T-cell (primary cell): ENCODE results near the gene PYGB. TPM values are rescaled to one million over a fixed set of nuclear protein-coding genes. Genes with fewer than 3 reads are reported as not detected.
"Not testable (repeated sequence)": the region's sequence is repeated elsewhere in the genome, so short reads cannot be mapped to it uniquely, and the experiment has no call there.

Experiments
- ATAC-seq, 4 experiments: fragments of 200-7000 bp in 3 of 4; fragments of 150-1000 bp in 1 of 4; cut with Tn5 transposase; replicated peaks in 1 of 4; 1 replicate in 3 of 4; 2 replicates in 1 of 4; pipeline ENCODE4 v1.10.0; 2021; ENCODE audit warnings: moderate library complexity in 3 of 4, mild to moderate bottlenecking in 2 of 4, moderate number of reproducible peaks in 1 of 4
- CTCF ChIA-PET, 2 donors: fragments of 300-600 bp; sonication (Branson Sonifier 250); formaldehyde crosslinking; loops; one replicate each; lab custom pipeline; 2022; ENCODE audit warnings: antibody characterized with exemption in 2 of 2; lab: Charles Lee
- POLR2A ChIA-PET, 2 donors: fragments of 300-600 bp; sonication (Branson Sonifier 250); formaldehyde crosslinking; loops; one replicate each; lab custom pipeline; 2022; ENCODE audit warnings: antibody characterized with exemption in 2 of 2; lab: Charles Lee
- DNase-seq, 35 experiments: peaks; one replicate each; pipeline versions ENCODE4 v3.0.0 to v3.0.0-alpha.2; 2013 to 2023
- H3K27ac ChIP-seq: one replicate; pipeline ENCODE4 v1.5.1; 2013; ENCODE audit warnings: low read length
- H3K27me3 ChIP-seq, 2 experiments: replicated peaks in 1 of 2; 1 replicate in 1 of 2; 2 replicates in 1 of 2; pipeline versions ENCODE4 v1.6.1 to v1.7.0; 2013; ENCODE audit warnings: low read length in 1 of 2, mixed read lengths in 1 of 2; ENCODE audit not compliant: control insufficient read depth in 2 of 2, insufficient read depth in 2 of 2; ENCODE audit errors: extremely low read depth in 1 of 2
- H3K36me3 ChIP-seq, 2 donors: 1 replicate in 1 of 2; 2 replicates in 1 of 2; pipeline versions ENCODE4 v1.6.1 to v1.7.0; 2013; ENCODE audit warnings: low read length in 1 of 2; ENCODE audit not compliant: control insufficient read depth in 2 of 2, insufficient read depth in 1 of 2; ENCODE audit errors: extremely low read depth in 1 of 2
- H3K4me1 ChIP-seq, 2 experiments: 1 replicate in 1 of 2; 2 replicates in 1 of 2; pipeline versions ENCODE4 v1.6.1 to v1.7.0; 2013; ENCODE audit warnings: low read length in 2 of 2, mixed read lengths in 1 of 2; ENCODE audit not compliant: insufficient read depth in 2 of 2, control insufficient read depth in 1 of 2; ENCODE audit errors: extremely low read depth in 1 of 2
- H3K4me3 ChIP-seq, 2 donors: 1 replicate in 1 of 2; 2 replicates in 1 of 2; pipeline versions ENCODE4 v1.5.1 to v1.7.0; 2013; ENCODE audit warnings: mild to moderate bottlenecking in 2 of 2, low read length in 1 of 2, moderate library complexity in 1 of 2; ENCODE audit not compliant: control insufficient read depth in 1 of 2; ENCODE audit errors: extremely low read depth in 1 of 2
- H3K9me3 ChIP-seq: 2 replicates; pipeline ENCODE4 v1.7.0; 2013
- H3K27ac Mint-ChIP-seq, 2 donors: one replicate each; pipeline ENCODE4 v1.8.0; 2020 to 2021; ENCODE audit warnings: mild to moderate bottlenecking in 2 of 2, mixed read lengths in 2 of 2
- H3K27me3 Mint-ChIP-seq, 2 donors: one replicate each; pipeline ENCODE4 v1.8.0; 2021 to 2022; ENCODE audit warnings: mixed read lengths in 2 of 2
- H3K36me3 Mint-ChIP-seq: one replicate; pipeline ENCODE4 v1.8.0; 2021; ENCODE audit warnings: mixed read lengths
- H3K4me1 Mint-ChIP-seq, 3 donors: one replicate each; pipeline ENCODE4 v1.8.0; 2020 to 2022; ENCODE audit warnings: mixed read lengths in 3 of 3, mild to moderate bottlenecking in 1 of 3
- H3K4me3 Mint-ChIP-seq, 3 donors: one replicate each; pipeline ENCODE4 v1.8.0; 2020 to 2022; ENCODE audit warnings: mild to moderate bottlenecking in 3 of 3, mixed read lengths in 3 of 3, moderate library complexity in 3 of 3
- H3K9me3 Mint-ChIP-seq, 3 donors: one replicate each; pipeline ENCODE4 v1.8.0; 2020 to 2022; ENCODE audit warnings: mixed read lengths in 3 of 3
- WGBS: methylation state at CpG from one replicate; pipeline ENCODE4 v1.1.5; 2013; ENCODE audit warnings: missing lambda C conversion rate; ENCODE audit not compliant: insufficient coverage; 5-methylcytosine and 5-hydroxymethylcytosine counted together
- total RNA-seq, 35 experiments: library from RNA in 6 of 35; stranded (reverse) in 6 of 35; fragments of 120-200 nt in 1 of 35; gene quantifications; one replicate each; pipeline versions ENCODE4 v1.2.1 to v1.2.4 and lab custom pipeline; 2013 to 2026

The PYGB gene
- total RNA-seq, 5 donors from 2014 or later (not counting 1 experiment from before 2014, with no cell fraction given), result 29.7 to 53.4 (median 36.5) TPM

- no peak for ATAC-seq
- CTCF ChIA-PET, result no interaction called here
Measured at GRCh38 chr20:25227317-25227831, 20.5 kb upstream of the PYGB start.

GRCh38 chr20:25229486-25230165 is 18.3 kb upstream of the PYGB start:
- Mint-ChIP-seq H3K27me3 (peaks cover under 1 to 3% of the 10 kb centered on the region in 2 donors), H3K27ac (no peak overlapping the region), H3K9me3 (no peaks in the 10 kb centered on the region), H3K4me3 (no peak overlapping the region), H3K4me1 (no peaks in the 10 kb centered on the region), H3K36me3 (peaks cover 9% of the 10 kb centered on the region)
- peaks cover 5 to 6% of the 10 kb centered on the region in 2 donors for H3K36me3 ChIP-seq
- no peak for DNase-seq
- no peak overlapping the region for H3K27ac ChIP-seq
- no peak for ATAC-seq
- no peaks in the 10 kb centered on the region for H3K27me3 ChIP-seq
- no peaks in the 10 kb centered on the region for H3K9me3 ChIP-seq
- 96% methylated on average over 13 of the region's 23 CpGs for WGBS
- no peaks in the 10 kb centered on the region for H3K4me1 ChIP-seq
- ChIA-PET POLR2A (no interaction called here), CTCF (interaction anchor here in 1 of 2 donors (0.7 kb wide), 1 partner anchor 66 kb away, joined by 3 read pairs; no protein-coding TSS in a partner anchor)
- H3K4me3 ChIP-seq, result no peak overlapping the region

More at GRCh38 chr20:25227317-25227831, 20.5 kb upstream of the PYGB start:
- Mint-ChIP-seq H3K36me3 (peaks cover 9% of the 10 kb centered on the region), H3K27me3 (no peaks in the 10 kb centered on the region), H3K4me1 (no peaks in the 10 kb centered on the region), H3K4me3 (no peak overlapping the region), H3K27ac (no peak overlapping the region), H3K9me3 (no peaks in the 10 kb centered on the region)
- no peak for DNase-seq
- H3K9me3 ChIP-seq, result no peaks in the 10 kb centered on the region
- POLR2A ChIA-PET, result no interaction called here
- H3K27me3 ChIP-seq, result no peaks in the 10 kb centered on the region
- no peak overlapping the region for H3K27ac ChIP-seq
- H3K4me1 ChIP-seq, result no peaks in the 10 kb centered on the region
- H3K4me3 ChIP-seq, result no peak overlapping the region
- peaks cover 8 to 13% of the 10 kb centered on the region in 2 donors for H3K36me3 ChIP-seq
- 96% methylated on average over 8 of the region's 12 CpGs for WGBS

DNA sequence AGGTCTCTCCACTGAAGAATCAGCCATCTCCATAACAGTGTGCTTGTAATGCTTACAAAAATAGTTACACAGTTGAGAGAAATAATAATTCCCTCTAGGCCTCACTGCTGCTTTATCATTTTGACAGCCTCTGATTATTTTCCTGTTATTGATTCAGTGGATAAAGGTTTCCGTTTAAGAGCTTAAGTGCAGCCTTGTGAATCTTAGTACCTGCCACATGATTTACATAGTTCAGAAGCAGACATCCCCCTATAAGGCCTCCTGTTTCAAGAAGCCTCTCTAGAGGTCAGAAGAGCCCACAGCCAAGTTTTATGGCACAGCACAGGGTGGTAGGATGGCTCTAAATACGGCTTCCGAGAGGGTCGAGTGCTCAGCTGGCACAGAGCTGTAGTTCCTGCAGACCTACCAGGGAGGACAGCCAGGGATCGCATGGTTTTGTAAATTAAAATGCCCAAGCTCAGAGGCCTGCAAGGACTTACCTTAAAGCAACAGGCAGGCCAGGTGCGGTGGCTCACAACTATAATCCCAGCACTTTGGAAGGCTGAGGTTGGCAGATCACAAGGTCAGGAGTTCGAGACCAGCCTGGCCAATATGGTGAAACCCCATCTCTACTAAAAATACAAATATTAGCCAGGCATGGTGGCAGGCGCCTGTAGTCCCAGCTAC is 17.6 kb upstream of the PYGB start:
- no peak overlapping the region for H3K27ac Mint-ChIP-seq
- peaks cover 5 to 6% of the 10 kb centered on the region in 2 donors for H3K36me3 ChIP-seq
- POLR2A ChIA-PET, result no interaction called here
- H3K27me3 ChIP-seq, result peaks cover 0 to 2% of the 10 kb centered on the region in 2 experiments
- H3K36me3 Mint-ChIP-seq, result peaks cover 9% of the 10 kb centered on the region
- no peaks in the 10 kb centered on the region for H3K4me1 ChIP-seq
- no peak overlapping the region for H3K27ac ChIP-seq
- CTCF ChIA-PET, result no interaction called here
- H3K4me3 Mint-ChIP-seq, result no peak overlapping the region
- DNase-seq, result no peak
- H3K4me1 Mint-ChIP-seq, result no peaks in the 10 kb centered on the region
- ATAC-seq, result no peak
- WGBS, result 89% methylated on average over 7 of the region's 8 CpGs
- H3K27me3 Mint-ChIP-seq, result peaks cover 5 to 7% of the 10 kb centered on the region in 2 donors
- no peaks in the 10 kb centered on the region for H3K9me3 ChIP-seq
- no peaks in the 10 kb centered on the region for H3K9me3 Mint-ChIP-seq
- no peak overlapping the region for H3K4me3 ChIP-seq

- DNase-seq (no peak), ATAC-seq (no peak)
- Mint-ChIP-seq H3K4me3 (no peak overlapping the region), H3K27me3 (peaks cover 23 to 25% of the 10 kb centered on the region in 2 donors), H3K4me1 (peaks cover 0 to 6% (median 6%) of the 10 kb centered on the region in 3 donors), H3K36me3 (peaks cover 4% of the 10 kb centered on the region), H3K9me3 (no peaks in the 10 kb centered on the region), H3K27ac (no peak overlapping the region)
- H3K27ac ChIP-seq, result no peak overlapping the region
- H3K9me3 ChIP-seq, result no peaks in the 10 kb centered on the region
- H3K4me1 ChIP-seq, result no peaks in the 10 kb centered on the region
- peaks cover 0 to 26% of the 10 kb centered on the region in 2 experiments for H3K27me3 ChIP-seq
- WGBS, result 89% methylated on average over 6 of the region's 10 CpGs
- no peaks in the 10 kb centered on the region for H3K36me3 ChIP-seq
- ChIA-PET CTCF (no interaction called here), POLR2A (no interaction called here)
- H3K4me3 ChIP-seq, result no peak overlapping the region
Measured at GRCh38 chr20:25233016-25233772, 14.7 kb upstream of the PYGB start.

- H3K27ac Mint-ChIP-seq, H3K4me1 Mint-ChIP-seq, H3K4me3 Mint-ChIP-seq, H3K36me3 Mint-ChIP-seq, H3K9me3 Mint-ChIP-seq, CTCF ChIA-PET, H3K9me3 ChIP-seq, H3K4me3 ChIP-seq, H3K4me1 ChIP-seq, H3K27ac ChIP-seq, H3K36me3 ChIP-seq, DNase-seq, ATAC-seq, POLR2A ChIA-PET: not testable (repeated sequence)
- peaks cover 24 to 26% of the 10 kb centered on the region in 2 donors for H3K27me3 Mint-ChIP-seq
- H3K27me3 ChIP-seq, result peaks cover 0 to 32% of the 10 kb centered on the region in 2 experiments
- 71% methylated on average over 3 of the region's 8 CpGs for WGBS
Measured at GRCh38 chr20:25234009-25234849, 13.7 kb upstream of the PYGB start.
